Prostate gland (tissue), 2 donors: Measurements from ENCODE around the gene DRC1.

Source experiments
- POLR2A ChIP-seq: fragments of 450-650 bp; IDR thresholded peaks from one replicate; pipeline ENCODE4 v1.6.1; 2016; ENCODE audit warnings: antibody characterized with exemption, mild to moderate bottlenecking
- POLR2AphosphoS5 ChIP-seq: sonication (generic); formaldehyde crosslinking; IDR thresholded peaks from one replicate; pipeline ENCODE4 v1.6.1; 2017; ENCODE audit warnings: antibody characterized with exemption
- TF ChIP-seq, protein P1 (sequence below), 4 experiments: fragments of 200-600 bp in 2 of 4; fragments of 450-650 bp in 2 of 4; sonication (generic) in 2 of 4; IDR thresholded peaks; 1 replicate in 3 of 4; 2 replicates in 1 of 4; pipeline ENCODE4 v1.5.1; 2016 to 2019; ENCODE audit warnings: antibody characterized with exemption in 4 of 4, mild to moderate bottlenecking in 2 of 4, moderate library complexity in 2 of 4

DNA sequence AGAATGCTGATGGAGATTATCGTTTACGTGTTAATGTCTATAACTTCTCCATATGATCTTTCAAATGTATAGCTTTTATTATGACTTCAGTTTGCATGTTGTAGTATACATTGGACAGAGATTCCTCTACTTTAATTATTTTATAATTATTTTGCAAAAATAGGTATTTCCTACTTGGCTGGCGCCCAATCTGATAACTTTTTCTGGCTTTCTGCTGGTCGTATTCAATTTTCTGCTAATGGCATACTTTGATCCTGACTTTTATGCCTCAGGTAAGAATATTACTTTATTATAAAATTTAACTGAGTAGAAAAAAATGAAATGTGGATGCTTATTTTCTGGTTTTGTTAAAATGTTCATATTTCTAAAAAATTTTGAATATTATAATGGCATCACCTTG lies 37.1 kb upstream of the DRC1 start:
- TF ChIP-seq, protein P1, sequence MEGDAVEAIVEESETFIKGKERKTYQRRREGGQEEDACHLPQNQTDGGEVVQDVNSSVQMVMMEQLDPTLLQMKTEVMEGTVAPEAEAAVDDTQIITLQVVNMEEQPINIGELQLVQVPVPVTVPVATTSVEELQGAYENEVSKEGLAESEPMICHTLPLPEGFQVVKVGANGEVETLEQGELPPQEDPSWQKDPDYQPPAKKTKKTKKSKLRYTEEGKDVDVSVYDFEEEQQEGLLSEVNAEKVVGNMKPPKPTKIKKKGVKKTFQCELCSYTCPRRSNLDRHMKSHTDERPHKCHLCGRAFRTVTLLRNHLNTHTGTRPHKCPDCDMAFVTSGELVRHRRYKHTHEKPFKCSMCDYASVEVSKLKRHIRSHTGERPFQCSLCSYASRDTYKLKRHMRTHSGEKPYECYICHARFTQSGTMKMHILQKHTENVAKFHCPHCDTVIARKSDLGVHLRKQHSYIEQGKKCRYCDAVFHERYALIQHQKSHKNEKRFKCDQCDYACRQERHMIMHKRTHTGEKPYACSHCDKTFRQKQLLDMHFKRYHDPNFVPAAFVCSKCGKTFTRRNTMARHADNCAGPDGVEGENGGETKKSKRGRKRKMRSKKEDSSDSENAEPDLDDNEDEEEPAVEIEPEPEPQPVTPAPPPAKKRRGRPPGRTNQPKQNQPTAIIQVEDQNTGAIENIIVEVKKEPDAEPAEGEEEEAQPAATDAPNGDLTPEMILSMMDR (IDR thresholded peaks at IDR 0.05), result no peak
- TF ChIP-seq POLR2AphosphoS5 (no peak), POLR2A (no peak)
